Type B pancreatic cell (in vitro differentiated cells): ENCODE measurements around the gene TPK1. TPM values are rescaled to one million over a fixed set of nuclear protein-coding genes. Genes with fewer than 3 reads are reported as not detected.

Experiments used
- DNase-seq: peaks from one replicate; pipeline ENCODE4 v3.0.0; 2021; ENCODE audit warnings: mixed read lengths; ENCODE audit not compliant: unreplicated experiment; ENCODE audit errors: extremely low spot score
- H3K27ac Mint-ChIP-seq: 2 replicates; pipeline ENCODE4 v1.8.0; 2021; ENCODE audit warnings: mild to moderate bottlenecking, mixed read lengths
- H3K27me3 Mint-ChIP-seq: 2 replicates; pipeline ENCODE4 v1.8.0; 2021; ENCODE audit warnings: mixed read lengths
- H3K36me3 Mint-ChIP-seq: 2 replicates; pipeline ENCODE4 v1.8.0; 2021; ENCODE audit warnings: mixed read lengths
- H3K4me1 Mint-ChIP-seq: one replicate; pipeline ENCODE4 v1.8.0; 2021; ENCODE audit warnings: mixed read lengths; ENCODE audit not compliant: unreplicated experiment
- H3K4me3 Mint-ChIP-seq: 2 replicates; pipeline ENCODE4 v1.8.0; 2021; ENCODE audit warnings: mild to moderate bottlenecking, mixed read lengths
- H3K9me3 Mint-ChIP-seq: 2 replicates; pipeline ENCODE4 v1.8.0; 2021; ENCODE audit warnings: mixed read lengths
- total RNA-seq: library from RNA; stranded (reverse); gene quantifications from 2 replicates; pipeline ENCODE4 v1.2.1, GENCODE V29; 2021; ENCODE audit warnings: low replicate concordance
- TF ChIP-seq, protein P1 (sequence below): fragments of 200-600 bp; sonication (generic); conservative IDR thresholded peaks from 2 replicates; pipeline ENCODE4 v1.5.0; 2021; ENCODE audit warnings: antibody characterized with exemption, mild to moderate bottlenecking

TPK1 gene
- total RNA-seq, 1 donor from 2014 or later, result 3.2 TPM

DNA sequence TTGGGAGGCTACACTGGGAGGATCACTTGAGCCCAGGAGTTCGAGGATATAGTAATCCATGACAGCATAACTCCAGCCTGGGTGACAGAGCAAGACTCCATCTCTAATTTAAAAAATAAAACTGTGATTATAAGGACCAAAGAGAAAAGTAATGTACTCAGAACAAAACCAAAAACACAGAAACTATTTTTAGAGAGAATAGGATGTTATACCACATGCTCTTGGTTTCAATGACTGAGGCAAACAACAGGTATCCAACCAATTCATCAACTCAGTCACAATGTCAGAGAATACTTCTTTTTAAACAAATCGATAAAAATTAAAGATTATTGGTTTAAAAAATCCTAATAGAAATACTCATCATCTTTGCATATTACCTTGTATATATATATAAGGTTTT is 186.7 kb downstream of the TPK1 start:
- Mint-ChIP-seq H3K4me3 (no peak overlapping the region), H3K9me3 (no peaks in the 10 kb centered on the region), H3K27me3 (no peaks in the 10 kb centered on the region), H3K27ac (no peak overlapping the region), H3K4me1 (no peaks in the 10 kb centered on the region), H3K36me3 (no peaks in the 10 kb centered on the region)
- DNase-seq, result no peak
- TF ChIP-seq, protein P1, sequence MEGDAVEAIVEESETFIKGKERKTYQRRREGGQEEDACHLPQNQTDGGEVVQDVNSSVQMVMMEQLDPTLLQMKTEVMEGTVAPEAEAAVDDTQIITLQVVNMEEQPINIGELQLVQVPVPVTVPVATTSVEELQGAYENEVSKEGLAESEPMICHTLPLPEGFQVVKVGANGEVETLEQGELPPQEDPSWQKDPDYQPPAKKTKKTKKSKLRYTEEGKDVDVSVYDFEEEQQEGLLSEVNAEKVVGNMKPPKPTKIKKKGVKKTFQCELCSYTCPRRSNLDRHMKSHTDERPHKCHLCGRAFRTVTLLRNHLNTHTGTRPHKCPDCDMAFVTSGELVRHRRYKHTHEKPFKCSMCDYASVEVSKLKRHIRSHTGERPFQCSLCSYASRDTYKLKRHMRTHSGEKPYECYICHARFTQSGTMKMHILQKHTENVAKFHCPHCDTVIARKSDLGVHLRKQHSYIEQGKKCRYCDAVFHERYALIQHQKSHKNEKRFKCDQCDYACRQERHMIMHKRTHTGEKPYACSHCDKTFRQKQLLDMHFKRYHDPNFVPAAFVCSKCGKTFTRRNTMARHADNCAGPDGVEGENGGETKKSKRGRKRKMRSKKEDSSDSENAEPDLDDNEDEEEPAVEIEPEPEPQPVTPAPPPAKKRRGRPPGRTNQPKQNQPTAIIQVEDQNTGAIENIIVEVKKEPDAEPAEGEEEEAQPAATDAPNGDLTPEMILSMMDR, result no peak

DNA sequence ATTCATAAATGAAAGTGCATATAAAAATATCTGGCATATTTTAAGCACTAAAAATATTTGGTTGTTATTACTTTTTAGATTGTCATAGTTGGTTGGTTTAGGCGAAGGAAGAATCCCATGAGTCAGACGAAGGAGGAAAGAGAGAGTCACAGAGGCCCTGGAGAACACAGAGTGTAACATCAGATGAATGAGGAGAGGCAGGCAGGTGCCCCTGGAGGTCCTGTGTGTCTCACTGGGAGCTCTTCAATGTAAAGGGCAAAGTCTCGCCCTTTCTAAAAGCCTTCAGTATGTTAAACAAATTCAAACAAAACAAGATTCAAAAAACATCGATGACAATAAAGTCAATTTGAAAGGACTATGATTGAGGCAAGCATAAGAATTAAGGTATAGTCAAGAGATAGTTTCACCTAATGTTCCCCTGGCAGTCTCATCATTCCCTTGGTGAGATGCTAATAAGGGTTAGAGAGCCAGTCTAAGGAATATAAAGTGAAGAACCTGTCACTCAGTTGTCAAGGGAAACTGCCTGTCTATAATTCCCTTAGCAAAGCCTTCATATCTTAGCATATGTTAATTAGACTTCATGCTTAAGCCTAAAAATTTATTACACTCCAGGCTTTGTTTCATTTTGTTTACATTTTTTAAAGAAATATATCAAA is 194.3 kb downstream of the TPK1 start:
- DNase-seq, result no peak
- Mint-ChIP-seq H3K4me1 (no peaks in the 10 kb centered on the region), H3K9me3 (no peaks in the 10 kb centered on the region), H3K27me3 (no peaks in the 10 kb centered on the region), H3K4me3 (no peak overlapping the region), H3K36me3 (no peaks in the 10 kb centered on the region), H3K27ac (no peak overlapping the region)
- TF ChIP-seq, protein P1, result no peak

DNA sequence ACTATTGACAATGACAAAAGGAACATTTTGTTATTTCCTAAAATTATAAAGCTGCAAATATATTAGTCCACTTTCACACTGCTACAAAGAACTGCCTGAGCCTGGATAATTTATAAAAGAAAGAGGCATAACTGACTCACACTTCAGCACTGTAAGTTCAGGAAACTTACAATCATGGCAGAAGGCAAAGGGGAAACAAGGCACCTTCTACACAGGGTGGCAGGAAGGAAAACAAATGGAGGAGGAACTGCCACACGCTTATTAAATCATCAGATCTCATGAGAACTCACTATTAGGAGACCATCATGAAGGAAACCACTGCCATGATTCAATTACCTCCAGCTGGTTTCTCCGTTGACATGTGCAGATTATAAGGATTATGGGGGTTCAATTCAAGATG is 203.1 kb downstream of the TPK1 start:
- TF ChIP-seq, protein P1, result no peak
- peaks cover 3% of the 10 kb centered on the region for H3K27me3 Mint-ChIP-seq
- H3K9me3 Mint-ChIP-seq, result no peaks in the 10 kb centered on the region
- no peaks in the 10 kb centered on the region for H3K36me3 Mint-ChIP-seq
- no peaks in the 10 kb centered on the region for H3K4me1 Mint-ChIP-seq
- H3K4me3 Mint-ChIP-seq, result no peak overlapping the region
- no peak overlapping the region for H3K27ac Mint-ChIP-seq
- DNase-seq, result no peak

DNA sequence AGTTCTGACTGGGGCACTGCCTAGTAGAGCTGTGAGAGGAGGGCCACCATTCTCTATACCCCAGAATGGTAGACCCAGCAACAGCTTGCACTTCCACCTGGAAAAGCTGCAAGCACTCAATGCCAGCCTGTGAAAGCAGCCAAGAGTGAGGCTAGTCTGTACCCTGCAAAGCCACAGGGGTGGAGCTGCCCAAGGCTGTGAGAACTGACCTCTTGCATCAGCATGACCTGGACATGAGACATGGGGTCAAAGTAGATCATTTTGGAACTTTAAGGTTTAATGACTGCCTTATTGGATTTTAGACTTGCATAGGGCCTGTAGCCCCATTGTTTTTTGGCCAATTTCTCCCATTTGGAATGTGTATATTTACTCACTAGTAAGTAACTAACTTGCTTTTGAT is 206.3 kb downstream of the TPK1 start:
- no peak overlapping the region for H3K4me3 Mint-ChIP-seq
- H3K27me3 Mint-ChIP-seq, result peaks cover 3% of the 10 kb centered on the region
- H3K36me3 Mint-ChIP-seq, result no peaks in the 10 kb centered on the region
- H3K27ac Mint-ChIP-seq, result no peak overlapping the region
- no peaks in the 10 kb centered on the region for H3K9me3 Mint-ChIP-seq
- TF ChIP-seq, protein P1, result no peak
- no peak for DNase-seq
- no peaks in the 10 kb centered on the region for H3K4me1 Mint-ChIP-seq

DNA sequence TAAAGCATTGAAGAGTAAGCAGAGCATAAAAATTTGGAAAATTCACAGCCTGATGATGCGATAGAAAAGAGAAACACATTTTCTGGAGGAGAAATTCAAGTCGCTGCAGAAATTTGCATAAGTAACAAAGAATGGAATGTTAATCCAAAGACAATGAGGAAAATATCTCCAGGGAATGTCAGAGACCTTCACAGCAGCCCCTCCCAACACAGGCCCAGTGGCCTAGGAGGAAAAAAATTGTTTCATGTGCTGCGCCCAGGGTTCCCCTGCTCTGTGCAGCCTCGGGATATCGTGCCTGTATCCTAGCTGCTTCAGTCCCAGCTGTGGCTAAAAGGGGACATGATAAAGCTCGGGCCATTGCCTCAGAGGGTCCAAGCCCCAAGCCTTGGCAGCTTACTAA is 206.8 kb downstream of the TPK1 start:
- no peak overlapping the region for H3K4me3 Mint-ChIP-seq
- H3K27me3 Mint-ChIP-seq, result peaks cover 3% of the 10 kb centered on the region
- H3K9me3 Mint-ChIP-seq, result no peaks in the 10 kb centered on the region
- H3K4me1 Mint-ChIP-seq, result no peaks in the 10 kb centered on the region
- no peak overlapping the region for H3K27ac Mint-ChIP-seq
- TF ChIP-seq, protein P1, result no peak
- no peak for DNase-seq
- no peaks in the 10 kb centered on the region for H3K36me3 Mint-ChIP-seq

DNA sequence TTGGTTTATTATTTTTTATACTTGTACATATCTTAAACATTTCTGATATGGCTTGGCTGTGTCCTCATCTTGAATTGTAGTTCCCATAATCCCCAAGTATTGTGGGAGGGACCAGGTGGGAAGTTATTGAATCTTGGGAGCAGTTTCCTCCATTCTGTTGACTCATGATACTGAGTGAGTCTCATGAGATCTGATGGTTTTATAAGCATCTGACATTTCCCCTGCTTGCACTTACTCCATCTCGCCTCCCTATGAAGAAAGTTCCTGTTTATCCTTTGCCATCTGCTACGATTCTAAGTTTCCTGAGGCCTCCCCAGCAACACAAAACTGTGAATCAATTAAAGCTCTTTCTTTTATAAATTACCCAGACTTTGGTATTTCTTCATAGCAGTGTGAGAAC is 207.7 kb downstream of the TPK1 start:
- H3K4me1 Mint-ChIP-seq, result no peaks in the 10 kb centered on the region
- TF ChIP-seq, protein P1, result no peak
- no peak overlapping the region for H3K27ac Mint-ChIP-seq
- H3K27me3 Mint-ChIP-seq, result peaks cover 3% of the 10 kb centered on the region
- no peak overlapping the region for H3K4me3 Mint-ChIP-seq
- H3K36me3 Mint-ChIP-seq, result no peaks in the 10 kb centered on the region
- no peaks in the 10 kb centered on the region for H3K9me3 Mint-ChIP-seq
- DNase-seq, result no peak
